Trophoblast cell (in vitro differentiated cells and primary cell): ENCODE results near the gene CDK18.

Experiments used
- DNase-seq, 2 donors: peaks; one replicate each; pipeline ENCODE4 v3.0.0-alpha.2; 2016
- H2AFZ ChIP-seq: 2 replicates; pipeline ENCODE4 v1.6.1; 2013; ENCODE audit warnings: low read length, moderate library complexity, mild to moderate bottlenecking; ENCODE audit not compliant: insufficient read depth, poor library complexity
- H2AK5ac ChIP-seq: 2 replicates; pipeline ENCODE4 v1.6.1; 2013; ENCODE audit warnings: mild to moderate bottlenecking, low read length
- H2BK120ac ChIP-seq: 2 replicates; pipeline ENCODE4 v1.6.1; 2013; ENCODE audit warnings: low read length, mild to moderate bottlenecking, moderate library complexity; ENCODE audit not compliant: insufficient read depth, poor library complexity
- H2BK12ac ChIP-seq: 2 replicates; pipeline ENCODE4 v1.6.1; 2013; ENCODE audit warnings: mild to moderate bottlenecking, low read length, moderate library complexity
- H2BK5ac ChIP-seq: 2 replicates; pipeline ENCODE4 v1.6.1; 2013; ENCODE audit warnings: low read length, low read depth, moderate library complexity, mild to moderate bottlenecking; ENCODE audit not compliant: poor library complexity
- H3K14ac ChIP-seq: 2 replicates; pipeline ENCODE4 v1.6.1; 2013; ENCODE audit warnings: mild to moderate bottlenecking, low read length
- H3K18ac ChIP-seq: 2 replicates; pipeline ENCODE4 v1.6.1; 2013; ENCODE audit warnings: mild to moderate bottlenecking, low read length
- H3K23ac ChIP-seq: 2 replicates; pipeline ENCODE4 v1.6.1; 2013; ENCODE audit warnings: low read length
- H3K27ac ChIP-seq: 2 replicates; pipeline ENCODE4 v1.5.1; 2013; ENCODE audit warnings: low read depth, mild to moderate bottlenecking, inconsistent platforms, low read length, moderate library complexity
- H3K27me3 ChIP-seq: 2 replicates; pipeline ENCODE4 v1.6.1; 2013; ENCODE audit warnings: inconsistent platforms, mild to moderate bottlenecking, low read length, moderate library complexity; ENCODE audit not compliant: insufficient read depth
- H3K36me3 ChIP-seq, 2 experiments: 1 replicate in 1 of 2; 2 replicates in 1 of 2; pipeline ENCODE4 v1.6.1; 2013; ENCODE audit warnings: low read length in 2 of 2, mild to moderate bottlenecking in 2 of 2, moderate library complexity in 1 of 2; ENCODE audit not compliant: insufficient read depth in 2 of 2, control insufficient read depth in 1 of 2
- H3K4ac ChIP-seq: 2 replicates; pipeline ENCODE4 v1.6.1; 2013; ENCODE audit warnings: low read depth, mild to moderate bottlenecking, low read length, moderate library complexity
- H3K4me1 ChIP-seq, 2 experiments: 1 replicate in 1 of 2; 2 replicates in 1 of 2; pipeline ENCODE4 v1.6.1; 2013; ENCODE audit warnings: low read length in 2 of 2, mild to moderate bottlenecking in 2 of 2, moderate library complexity in 1 of 2; ENCODE audit not compliant: insufficient read depth in 2 of 2, control insufficient read depth in 1 of 2
- H3K4me2 ChIP-seq: 2 replicates; pipeline ENCODE4 v1.6.1; 2013; ENCODE audit warnings: inconsistent platforms, mild to moderate bottlenecking, low read length, moderate library complexity
- H3K4me3 ChIP-seq: 2 replicates; pipeline ENCODE4 v1.5.1; 2013; ENCODE audit warnings: mild to moderate bottlenecking, low read depth, low read length, inconsistent platforms
- H3K79me1 ChIP-seq: one replicate; pipeline ENCODE4 v1.6.1; 2013; ENCODE audit warnings: low read length
- H3K79me2 ChIP-seq: 2 replicates; pipeline ENCODE4 v1.6.1; 2013; ENCODE audit warnings: low read length, mild to moderate bottlenecking; ENCODE audit not compliant: control insufficient read depth, insufficient read depth, poor library complexity
- H3K9ac ChIP-seq: 2 replicates; pipeline ENCODE4 v1.6.1; 2013; ENCODE audit warnings: mild to moderate bottlenecking, low read length
- H3K9me3 ChIP-seq: 2 replicates; pipeline ENCODE4 v1.6.1; 2013; ENCODE audit warnings: low read depth, mild to moderate bottlenecking, control low read depth, inconsistent platforms, low read length; ENCODE audit not compliant: insufficient read depth
- H4K12ac ChIP-seq: 2 replicates; pipeline ENCODE4 v1.6.1; 2013; ENCODE audit warnings: low read depth, mild to moderate bottlenecking, low read length, moderate library complexity
- H4K8ac ChIP-seq: 2 replicates; pipeline ENCODE4 v1.6.1; 2013; ENCODE audit warnings: low read depth, mild to moderate bottlenecking, low read length, moderate library complexity
- H4K91ac ChIP-seq: one replicate; pipeline ENCODE4 v1.6.1; 2013; ENCODE audit warnings: low read depth, mild to moderate bottlenecking, low read length, moderate library complexity
- WGBS: extraction: QIAGEN DNeasy Blood & Tissue Kit; methylation state at CpG from one replicate; pipeline ENCODE4 v1.1.7; 2013; ENCODE audit warnings: missing lambda C conversion rate; ENCODE audit not compliant: insufficient read length, insufficient coverage; ENCODE audit errors: extremely low coverage; 5-methylcytosine and 5-hydroxymethylcytosine counted together

CDK18 gene

GRCh38 chr1:205496661-205497060 lies 7.8 kb upstream of the CDK18 start:
- Histone ChIP-seq H3K36me3 (no peaks in the 10 kb centered on the region), H3K79me2 (no peaks in the 10 kb centered on the region), H3K9me3 (no peaks in the 10 kb centered on the region), H3K23ac (no peak overlapping the region), H3K4me2 (no peak overlapping the region), H3K14ac (no peak overlapping the region), H2BK120ac (no peak overlapping the region), H4K91ac (no peak overlapping the region), H3K27ac (no peak overlapping the region), H3K9ac (no peak overlapping the region), H4K12ac (no peak overlapping the region), H3K18ac (no peak overlapping the region), H2AK5ac (no peak overlapping the region), H2BK12ac (no peak overlapping the region), H3K27me3 (no peaks in the 10 kb centered on the region), H2BK5ac (no peak overlapping the region), H3K4me3 (no peak overlapping the region), H3K4ac (no peak overlapping the region), H3K4me1 (peaks cover 13 to 27% of the 10 kb centered on the region in 2 experiments), H4K8ac (no peak overlapping the region), H2AFZ (no peak overlapping the region), H3K79me1 (peaks cover 5% of the 10 kb centered on the region)
- DNase-seq, result no peak
- no CpG with 5 or more reads among the region's 1 CpG for WGBS

- no peak overlapping the region for H3K18ac ChIP-seq
- H3K4me3 ChIP-seq, result no peak overlapping the region
- no peak overlapping the region for H2BK120ac ChIP-seq
- H2AK5ac ChIP-seq, result no peak overlapping the region
- H4K12ac ChIP-seq, result no peak overlapping the region
- peaks cover 13 to 22% of the 10 kb centered on the region in 2 experiments for H3K4me1 ChIP-seq
- no peak overlapping the region for H2AFZ ChIP-seq
- H2BK12ac ChIP-seq, result no peak overlapping the region
- H3K27ac ChIP-seq, result no peak overlapping the region
- no peak overlapping the region for H3K4me2 ChIP-seq
- no CpG with 5 or more reads among the region's 7 CpGs for WGBS
- H2BK5ac ChIP-seq, result no peak overlapping the region
- H3K79me1 ChIP-seq, result peaks cover 5% of the 10 kb centered on the region
- no peak overlapping the region for H3K4ac ChIP-seq
- DNase-seq, result no peak
- no peaks in the 10 kb centered on the region for H3K9me3 ChIP-seq
- H3K23ac ChIP-seq, result no peak overlapping the region
- H3K36me3 ChIP-seq, result no peaks in the 10 kb centered on the region
- no peak overlapping the region for H3K9ac ChIP-seq
- H4K91ac ChIP-seq, result no peak overlapping the region
- no peaks in the 10 kb centered on the region for H3K79me2 ChIP-seq
- H3K14ac ChIP-seq, result no peak overlapping the region
- H3K27me3 ChIP-seq, result no peaks in the 10 kb centered on the region
- no peak overlapping the region for H4K8ac ChIP-seq
Observed at GRCh38 chr1:205497351-205497750, 7.1 kb upstream of the CDK18 start.

GRCh38 chr1:205499789-205500188 lies 4.7 kb upstream of the CDK18 start:
- Histone ChIP-seq H3K23ac (no peak overlapping the region), H3K9me3 (no peaks in the 10 kb centered on the region), H3K4me3 (no peak overlapping the region), H3K27ac (no peak overlapping the region), H3K36me3 (no peaks in the 10 kb centered on the region), H3K18ac (no peak overlapping the region), H3K79me2 (peaks cover under 1% of the 10 kb centered on the region), H2BK12ac (no peak overlapping the region), H4K12ac (no peak overlapping the region), H2BK5ac (no peak overlapping the region), H2BK120ac (no peak overlapping the region), H2AK5ac (no peak overlapping the region), H3K14ac (no peak overlapping the region), H3K4me1 (peaks cover 7 to 21% of the 10 kb centered on the region in 2 experiments), H3K9ac (no peak overlapping the region), H3K4ac (no peak overlapping the region), H4K8ac (no peak overlapping the region), H3K27me3 (no peaks in the 10 kb centered on the region), H3K79me1 (peaks cover 7% of the 10 kb centered on the region), H4K91ac (no peak overlapping the region), H2AFZ (no peak overlapping the region), H3K4me2 (no peak overlapping the region)
- WGBS, result no CpG with 5 or more reads among the region's 3 CpGs
- no peak for DNase-seq

GRCh38 chr1:205500240-205501233 lies 3.9 kb upstream of the CDK18 start:
- no peak overlapping the region for H4K12ac ChIP-seq
- peaks cover 9 to 23% of the 10 kb centered on the region in 2 experiments for H3K4me1 ChIP-seq
- H3K27ac ChIP-seq, result peak overlapping the region; percentile 26
- H3K9me3 ChIP-seq, result no peaks in the 10 kb centered on the region
- no CpG with 5 or more reads among the region's 9 CpGs for WGBS
- H3K4ac ChIP-seq, result no peak overlapping the region
- H3K4me2 ChIP-seq, result no peak overlapping the region
- no peak overlapping the region for H4K91ac ChIP-seq
- no peak overlapping the region for H2AFZ ChIP-seq
- no peak for DNase-seq
- H2BK5ac ChIP-seq, result no peak overlapping the region
- H3K79me2 ChIP-seq, result peaks cover 4% of the 10 kb centered on the region
- H3K79me1 ChIP-seq, result peaks cover 14% of the 10 kb centered on the region
- no peak overlapping the region for H3K9ac ChIP-seq
- H2BK120ac ChIP-seq, result no peak overlapping the region
- H3K23ac ChIP-seq, result no peak overlapping the region
- no peak overlapping the region for H2BK12ac ChIP-seq
- H2AK5ac ChIP-seq, result no peak overlapping the region
- no peak overlapping the region for H3K18ac ChIP-seq
- H3K36me3 ChIP-seq, result no peaks in the 10 kb centered on the region
- no peaks in the 10 kb centered on the region for H3K27me3 ChIP-seq
- no peak overlapping the region for H4K8ac ChIP-seq
- no peak overlapping the region for H3K4me3 ChIP-seq
- H3K14ac ChIP-seq, result no peak overlapping the region
